ACHN (cell line): Measurements from ENCODE around the gene ACVR1B.
"Not testable (repeated sequence)": the region's sequence is repeated elsewhere in the genome, so short reads cannot be mapped to it uniquely, and the experiment has no call there.

Experiments
- DNase-seq: peaks from one replicate; pipeline ENCODE4 v3.0.0-alpha.2; 2015
- in situ Hi-C: cut with HindIII; loops from 2 replicates; pipeline ENCODE4 v1.10.0; 2017; ENCODE audit warnings: low sequenced_read_pairs, low pct_ligation_motif_present, low pct_unique_long_range_greater_than_20kb

The ACVR1B gene

GRCh38 chr12:51959921-51960320 lies 8.4 kb downstream of the ACVR1B start:
- in situ Hi-C loops = no loop called here
- no peak for DNase-seq

- in situ Hi-C loops = no loop called here
- no peak for DNase-seq
These were observed 9.0 kb downstream of the ACVR1B start for GRCh38 chr12:51960488-51960887.

- DNase-seq = no peak
These were observed 9.4 kb downstream of the ACVR1B start for GRCh38 chr12:51960890-51961289.

GRCh38 chr12:51961834-51962233 lies 10.3 kb downstream of the ACVR1B start:
- in situ Hi-C loops = no loop called here
- DNase-seq = no peak

More at GRCh38 chr12:51960890-51961289, 9.4 kb downstream of the ACVR1B start:
- in situ Hi-C loops = no loop called here

GRCh38 chr12:51962737-51963136 lies 11.2 kb downstream of the ACVR1B start:
- no peak for DNase-seq
- in situ Hi-C loops = no loop called here

- in situ Hi-C loops = no loop called here
These were observed 12.0 kb downstream of the ACVR1B start for GRCh38 chr12:51963477-51963876.

GRCh38 chr12:51969643-51970042 lies 18.1 kb downstream of the ACVR1B start:
- in situ Hi-C loops = no loop called here
- no peak for DNase-seq

More at GRCh38 chr12:51963477-51963876, 12.0 kb downstream of the ACVR1B start:
- DNase-seq = no peak

- in situ Hi-C loops = no loop called here
- DNase-seq = peak; percentile 72
These were observed 19.6 kb downstream of the ACVR1B start for GRCh38 chr12:51970904-51971646.

GRCh38 chr12:51971679-51972421 lies 20.4 kb downstream of the ACVR1B start:
- DNase-seq = peak; percentile 13
- in situ Hi-C loops = no loop called here

- in situ Hi-C loops = no loop called here
- DNase-seq = no peak
These were observed 20.9 kb downstream of the ACVR1B start for GRCh38 chr12:51972422-51972812.

- DNase-seq = no peak
- in situ Hi-C loops = no loop called here
These were observed 21.4 kb downstream of the ACVR1B start for GRCh38 chr12:51972849-51973273.

- in situ Hi-C loops = no loop called here
These were observed 22.1 kb downstream of the ACVR1B start for GRCh38 chr12:51973560-51973959.

GRCh38 chr12:51974646-51975045 lies 23.1 kb downstream of the ACVR1B start:
- DNase-seq = no peak
- in situ Hi-C loops = no loop called here

More at GRCh38 chr12:51973560-51973959, 22.1 kb downstream of the ACVR1B start:
- DNase-seq = no peak

GRCh38 chr12:51975196-51975595 lies 23.7 kb downstream of the ACVR1B start:
- in situ Hi-C loops = no loop called here
- DNase-seq = no peak

GRCh38 chr12:51976376-51977160 lies 25.1 kb downstream of the ACVR1B start:
- in situ Hi-C loops = no loop called here
- DNase-seq = peak; percentile 97

GRCh38 chr12:51977320-51977753 lies 25.8 kb downstream of the ACVR1B start:
- no peak for DNase-seq
- in situ Hi-C loops = no loop called here

GRCh38 chr12:51979306-51979705 lies 27.8 kb downstream of the ACVR1B start:
- DNase-seq, in situ Hi-C loops: not testable (repeated sequence)

GRCh38 chr12:51980051-51980808 lies 28.7 kb downstream of the ACVR1B start:
- in situ Hi-C loops = no loop called here
- DNase-seq = peak; percentile 73
